ENCODE results near the gene FALEC.

- no peak for TF ChIP-seq PATZ1 (CRISPR knock-in tag; IDR thresholded peaks at IDR 0.05; ENCODE audit: borderline replicate concordance)
- TF ChIP-seq CREB5 (CRISPR knock-in tag; IDR thresholded peaks at IDR 0.05; ENCODE audit: low read depth) = no peak
- TF ChIP-seq OSR1 (CRISPR knock-in tag; IDR thresholded peaks at IDR 0.05) = no peak
- TF ChIP-seq RARB (CRISPR knock-in tag; IDR thresholded peaks at IDR 0.05) = no peak
- no peak for TF ChIP-seq TOX (CRISPR knock-in tag; IDR thresholded peaks at IDR 0.05; ENCODE audit: borderline replicate concordance)
- TF ChIP-seq PPARA (CRISPR knock-in tag; IDR thresholded peaks at IDR 0.05; ENCODE audit: borderline replicate concordance) = no peak
- no peak for TF ChIP-seq CSDC2 (CRISPR knock-in tag; IDR thresholded peaks at IDR 0.05)
- TF ChIP-seq ZFP30 (CRISPR knock-in tag; IDR thresholded peaks at IDR 0.05) = no peak
- TF ChIP-seq ISL1 (CRISPR knock-in tag; IDR thresholded peaks at IDR 0.05) = no peak
- no peak for TF ChIP-seq CSRNP3 (CRISPR knock-in tag; IDR thresholded peaks at IDR 0.05)
- TF ChIP-seq GLIS3 (CRISPR knock-in tag; IDR thresholded peaks at IDR 0.05) = no peak
- no peak for TF ChIP-seq ESRRG (CRISPR knock-in tag; IDR thresholded peaks at IDR 0.05)
- TF ChIP-seq ZNF8 (CRISPR knock-in tag; IDR thresholded peaks at IDR 0.05) = no peak
- TF ChIP-seq SNAI2 (CRISPR knock-in tag; IDR thresholded peaks at IDR 0.05) = no peak
Observed at GRCh38 chr1:150479370-150479769, 36.2 kb upstream of the FALEC start.
